Astrocyte (in vitro differentiated cells and primary cell): ENCODE results near the gene TMEM108. TPM values are rescaled to one million over a fixed set of nuclear protein-coding genes. Genes with fewer than 3 reads are reported as not detected.

Experiments used
- DNase-seq: peaks from one replicate; pipeline ENCODE4 v3.0.0-alpha.2; 2010; ENCODE audit warnings: low read depth
- FAIRE-seq: peaks from 2 replicates; lab custom pipeline; 2011; peaks lifted over from hg19 to GRCh38; lab: Jason Lieb, UNC
- H2AFZ ChIP-seq: 2 replicates; pipeline ENCODE4 v1.6.0; 2012; ENCODE audit warnings: low read depth, low read length, inconsistent platforms
- H3K27ac ChIP-seq: 2 replicates; pipeline ENCODE4 v1.5.1; 2011; ENCODE audit warnings: low read depth, low read length, inconsistent platforms
- H3K27me3 ChIP-seq: 2 replicates; pipeline ENCODE4 v1.6.0; 2011; ENCODE audit warnings: low read length, inconsistent platforms; ENCODE audit not compliant: insufficient read depth
- H3K36me3 ChIP-seq: 2 replicates; pipeline ENCODE4 v1.5.1; 2011; ENCODE audit warnings: low read length, inconsistent platforms; ENCODE audit not compliant: insufficient read depth
- H3K4me1 ChIP-seq: 2 replicates; pipeline ENCODE4 v1.5.1; 2011; ENCODE audit warnings: low read length, inconsistent platforms; ENCODE audit not compliant: insufficient read depth
- H3K4me2 ChIP-seq: 2 replicates; pipeline ENCODE4 v1.6.0; 2012; ENCODE audit warnings: low read length, inconsistent platforms
- H3K4me3 ChIP-seq: 2 replicates; pipeline ENCODE4 v1.5.1; 2011; ENCODE audit warnings: low read depth, mild to moderate bottlenecking, low read length, inconsistent platforms; ENCODE audit not compliant: insufficient read depth
- H3K79me2 ChIP-seq: 2 replicates; pipeline ENCODE4 v1.6.0; 2012; ENCODE audit warnings: mild to moderate bottlenecking, low read length, inconsistent platforms; ENCODE audit not compliant: insufficient read depth
- H3K9ac ChIP-seq: 2 replicates; pipeline ENCODE4 v1.6.0; 2012; ENCODE audit warnings: mild to moderate bottlenecking, low read length, inconsistent platforms
- H3K9me3 ChIP-seq: 2 replicates; pipeline ENCODE4 v1.5.1; 2012; ENCODE audit warnings: low read depth, mild to moderate bottlenecking, low read length, inconsistent platforms; ENCODE audit not compliant: insufficient read depth
- H4K20me1 ChIP-seq: 2 replicates; pipeline ENCODE4 v1.6.0; 2012; ENCODE audit warnings: low read length, inconsistent platforms; ENCODE audit not compliant: insufficient read depth
- H3K27ac Mint-ChIP-seq: one replicate; pipeline ENCODE4 v1.8.0; 2021; ENCODE audit warnings: mild to moderate bottlenecking, mixed read lengths; ENCODE audit not compliant: unreplicated experiment
- H3K27me3 Mint-ChIP-seq: one replicate; pipeline ENCODE4 v1.8.0; 2021; ENCODE audit warnings: low read depth, mixed read lengths; ENCODE audit not compliant: unreplicated experiment
- H3K36me3 Mint-ChIP-seq: one replicate; pipeline ENCODE4 v1.8.0; 2021; ENCODE audit warnings: low read depth, mixed read lengths; ENCODE audit not compliant: unreplicated experiment
- H3K4me1 Mint-ChIP-seq: one replicate; pipeline ENCODE4 v1.8.0; 2021; ENCODE audit warnings: low read depth, mixed read lengths; ENCODE audit not compliant: unreplicated experiment
- H3K4me3 Mint-ChIP-seq: one replicate; pipeline ENCODE4 v1.8.0; 2021; ENCODE audit warnings: mild to moderate bottlenecking, moderate library complexity, mixed read lengths; ENCODE audit not compliant: unreplicated experiment
- H3K9me3 Mint-ChIP-seq: one replicate; pipeline ENCODE4 v1.8.0; 2021; ENCODE audit warnings: mild to moderate bottlenecking, mixed read lengths; ENCODE audit not compliant: unreplicated experiment
- EZH2 ChIP-seq: IDR thresholded peaks from 2 replicates; pipeline ENCODE4 v1.6.1; 2012; ENCODE audit warnings: mild to moderate bottlenecking, low read length, inconsistent platforms; ENCODE audit not compliant: insufficient read depth
- total RNA-seq: library from RNA; stranded (reverse); gene quantifications from 2 replicates; pipeline ENCODE4 v1.2.1, GENCODE V29; 2021
- TF ChIP-seq, protein P1 (sequence below): IDR thresholded peaks from 2 replicates; pipeline ENCODE4 v1.5.1; 2011; ENCODE audit warnings: low read depth, mild to moderate bottlenecking, inconsistent platforms, low read length, moderate library complexity; ENCODE audit not compliant: insufficient read depth

Gene TMEM108
- total RNA-seq, 1 donor from 2014 or later = 5.6 TPM

- peaks cover 2% of the 10 kb centered on the region for H3K36me3 Mint-ChIP-seq
- FAIRE-seq = no peak
Observed at GRCh38 chr3:133443649-133444422, 405.6 kb downstream of the TMEM108 start.

DNA sequence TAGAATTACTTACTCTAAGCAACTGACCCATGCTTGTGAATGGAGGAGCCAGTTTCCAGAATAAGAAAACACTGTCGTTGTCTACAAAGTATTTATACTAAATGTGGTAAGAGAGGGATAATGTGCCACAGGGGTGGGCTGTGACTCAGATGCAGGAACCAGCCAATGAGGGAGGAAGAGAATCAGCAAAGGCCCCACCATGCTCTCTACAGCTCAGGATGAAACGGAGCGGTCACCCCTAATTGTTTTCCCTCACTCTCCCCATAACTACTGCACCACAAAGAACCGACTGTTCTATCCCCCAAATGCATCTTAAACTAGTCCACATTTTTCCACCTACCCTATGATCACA, 406.2 kb downstream of the TMEM108 start:
- H3K4me3 Mint-ChIP-seq = no peak overlapping the region
- no peaks in the 10 kb centered on the region for H3K9me3 ChIP-seq
- peaks cover 5% of the 10 kb centered on the region for H3K4me1 Mint-ChIP-seq
- H3K4me2 ChIP-seq = peak overlapping the region; percentile 2
- H3K79me2 ChIP-seq = no peaks in the 10 kb centered on the region
- TF ChIP-seq, protein P1, sequence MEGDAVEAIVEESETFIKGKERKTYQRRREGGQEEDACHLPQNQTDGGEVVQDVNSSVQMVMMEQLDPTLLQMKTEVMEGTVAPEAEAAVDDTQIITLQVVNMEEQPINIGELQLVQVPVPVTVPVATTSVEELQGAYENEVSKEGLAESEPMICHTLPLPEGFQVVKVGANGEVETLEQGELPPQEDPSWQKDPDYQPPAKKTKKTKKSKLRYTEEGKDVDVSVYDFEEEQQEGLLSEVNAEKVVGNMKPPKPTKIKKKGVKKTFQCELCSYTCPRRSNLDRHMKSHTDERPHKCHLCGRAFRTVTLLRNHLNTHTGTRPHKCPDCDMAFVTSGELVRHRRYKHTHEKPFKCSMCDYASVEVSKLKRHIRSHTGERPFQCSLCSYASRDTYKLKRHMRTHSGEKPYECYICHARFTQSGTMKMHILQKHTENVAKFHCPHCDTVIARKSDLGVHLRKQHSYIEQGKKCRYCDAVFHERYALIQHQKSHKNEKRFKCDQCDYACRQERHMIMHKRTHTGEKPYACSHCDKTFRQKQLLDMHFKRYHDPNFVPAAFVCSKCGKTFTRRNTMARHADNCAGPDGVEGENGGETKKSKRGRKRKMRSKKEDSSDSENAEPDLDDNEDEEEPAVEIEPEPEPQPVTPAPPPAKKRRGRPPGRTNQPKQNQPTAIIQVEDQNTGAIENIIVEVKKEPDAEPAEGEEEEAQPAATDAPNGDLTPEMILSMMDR = no peak
- no peak for TF ChIP-seq EZH2
- DNase-seq (no peak), FAIRE-seq (no peak)
- H3K27me3 ChIP-seq = no peaks in the 10 kb centered on the region
- no peaks in the 10 kb centered on the region for H3K27me3 Mint-ChIP-seq
- no peaks in the 10 kb centered on the region for H3K36me3 Mint-ChIP-seq
- H2AFZ ChIP-seq = no peak overlapping the region
- H3K9me3 Mint-ChIP-seq = peaks cover 4% of the 10 kb centered on the region
- H3K9ac ChIP-seq = no peak overlapping the region
- H3K36me3 ChIP-seq = no peaks in the 10 kb centered on the region
- no peak overlapping the region for H3K4me3 ChIP-seq
- no peak overlapping the region for H3K27ac Mint-ChIP-seq
- H3K4me1 ChIP-seq = peaks cover 5% of the 10 kb centered on the region
- H4K20me1 ChIP-seq = no peaks in the 10 kb centered on the region
- no peak overlapping the region for H3K27ac ChIP-seq

More at GRCh38 chr3:133443649-133444422, 405.6 kb downstream of the TMEM108 start:
- no peaks in the 10 kb centered on the region for H4K20me1 ChIP-seq
- no peak overlapping the region for H2AFZ ChIP-seq
- DNase-seq = peak; percentile 36
- no peaks in the 10 kb centered on the region for H3K27me3 ChIP-seq
- no peak overlapping the region for H3K4me3 ChIP-seq
- peaks cover 4% of the 10 kb centered on the region for H3K4me1 Mint-ChIP-seq
- H3K9ac ChIP-seq = no peak overlapping the region
- TF ChIP-seq, protein P1 = no peak
- no peak for TF ChIP-seq EZH2
- H3K4me3 Mint-ChIP-seq = no peak overlapping the region
- H3K27me3 Mint-ChIP-seq = no peaks in the 10 kb centered on the region
- no peak overlapping the region for H3K27ac ChIP-seq
- H3K9me3 ChIP-seq = no peaks in the 10 kb centered on the region
- H3K79me2 ChIP-seq = no peaks in the 10 kb centered on the region
- H3K9me3 Mint-ChIP-seq = peaks cover 7% of the 10 kb centered on the region
- H3K36me3 ChIP-seq = no peaks in the 10 kb centered on the region
- peaks cover 5% of the 10 kb centered on the region for H3K4me1 ChIP-seq
- H3K4me2 ChIP-seq = peak overlapping the region; percentile 2
- no peak overlapping the region for H3K27ac Mint-ChIP-seq

GRCh38 chr3:133445108-133445507, 406.9 kb downstream of the TMEM108 start:
- H3K36me3 ChIP-seq = no peaks in the 10 kb centered on the region
- Mint-ChIP-seq H3K4me3 (no peak overlapping the region), H3K4me1 (peaks cover 5% of the 10 kb centered on the region), H3K27ac (no peak overlapping the region), H3K27me3 (no peaks in the 10 kb centered on the region), H3K9me3 (no peaks in the 10 kb centered on the region), H3K36me3 (no peaks in the 10 kb centered on the region)
- no peaks in the 10 kb centered on the region for H4K20me1 ChIP-seq
- no peak overlapping the region for H2AFZ ChIP-seq
- no peak for TF ChIP-seq EZH2
- TF ChIP-seq, protein P1 = no peak
- H3K27ac ChIP-seq = no peak overlapping the region
- DNase-seq = no peak
- no peak overlapping the region for H3K4me2 ChIP-seq
- no peaks in the 10 kb centered on the region for H3K27me3 ChIP-seq
- H3K4me3 ChIP-seq = no peak overlapping the region
- FAIRE-seq = no peak
- peaks cover 5% of the 10 kb centered on the region for H3K4me1 ChIP-seq
- H3K9ac ChIP-seq = no peak overlapping the region
- no peaks in the 10 kb centered on the region for H3K79me2 ChIP-seq
- H3K9me3 ChIP-seq = no peaks in the 10 kb centered on the region
